HL-60/S4 treated with retinoic acid at 250 ng/mL for 4 days and 3 days (cell line): ENCODE data around the gene PI4KB.

Experiments
- in situ Hi-C: fragments of 300-500 bp; cut with MboI; formaldehyde crosslinking; loops from 2 replicates; pipeline ENCODE4 v1.7.0; 2022; ENCODE audit warnings: low sequenced_read_pairs

The PI4KB gene

DNA sequence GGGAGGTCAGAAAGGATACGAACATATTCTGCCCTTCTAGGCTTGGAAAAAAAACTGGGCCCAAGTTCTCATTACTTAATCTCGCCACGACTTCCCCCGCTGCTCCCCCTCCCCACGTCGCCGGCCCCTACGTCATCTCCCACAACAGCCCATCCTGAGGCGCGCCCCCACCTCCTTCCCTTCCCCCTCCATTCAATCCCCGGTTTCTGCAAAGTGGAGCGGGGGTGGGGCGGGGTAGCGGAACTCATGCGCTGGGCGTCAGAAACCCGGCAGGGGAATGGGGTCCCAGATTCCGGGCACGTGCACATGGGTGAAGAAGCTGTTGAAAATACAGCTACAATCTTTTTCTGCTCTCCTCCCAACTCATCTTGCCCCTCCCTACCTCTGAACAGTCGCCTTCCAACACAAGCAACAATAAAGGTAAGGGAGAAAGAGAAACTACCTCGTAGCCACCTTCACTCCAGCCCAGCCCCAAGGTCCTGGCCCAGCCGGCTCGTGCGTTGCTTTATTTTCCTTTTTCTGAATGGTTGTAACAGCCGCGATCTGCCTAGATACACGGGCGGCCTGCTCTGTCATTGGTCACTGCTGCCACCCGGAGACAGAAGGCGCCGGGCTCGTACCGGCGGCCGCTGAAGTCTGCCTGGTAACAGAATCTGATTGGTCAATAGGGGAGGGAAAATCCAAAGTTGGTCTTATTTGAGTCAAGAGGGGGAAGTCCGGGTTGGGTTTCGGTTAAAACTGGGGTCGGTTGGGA lies 19.7 kb upstream of the PI4KB start, which contains the start of gene RFX5:
RFX5 (minus strand) TSS at position 484 of the 754 bp plus-strand sequence. CDS start 932 bp downstream, outside the sequence.
- in situ Hi-C loops = no loop called here

DNA sequence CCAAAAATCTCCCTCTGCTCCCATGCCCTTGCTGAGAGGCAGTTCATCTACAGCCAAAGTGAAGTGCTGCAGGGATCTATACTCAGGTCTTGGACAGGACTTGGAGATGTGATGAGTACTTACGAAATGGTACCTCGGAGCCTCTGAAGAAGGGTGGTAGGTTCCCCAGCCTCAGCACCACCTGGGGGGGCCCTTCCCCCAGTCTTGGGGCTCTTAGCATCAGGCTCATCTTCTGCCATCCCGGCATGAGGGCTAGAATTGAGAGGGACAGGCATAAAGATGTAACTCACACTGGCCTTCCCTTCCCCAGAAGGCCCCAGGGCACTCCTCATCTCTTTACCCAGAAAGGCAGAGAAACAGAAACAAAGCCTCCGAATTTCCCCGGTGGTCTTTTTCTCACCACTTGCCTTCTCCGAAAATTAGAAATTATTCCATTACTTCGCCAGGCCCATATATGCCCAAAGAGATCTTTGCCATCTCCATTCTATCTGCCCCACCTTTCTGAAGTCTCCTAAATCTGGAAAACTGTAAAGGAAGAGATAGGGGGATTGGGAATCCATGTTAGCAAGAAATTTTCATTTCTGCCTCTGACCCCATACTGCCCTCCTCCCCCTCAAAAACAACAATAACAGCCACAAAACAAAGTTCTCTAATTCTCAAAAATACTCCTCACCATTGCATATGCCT lies 19.0 kb upstream of the PI4KB start:
- in situ Hi-C loops = no loop called here

DNA sequence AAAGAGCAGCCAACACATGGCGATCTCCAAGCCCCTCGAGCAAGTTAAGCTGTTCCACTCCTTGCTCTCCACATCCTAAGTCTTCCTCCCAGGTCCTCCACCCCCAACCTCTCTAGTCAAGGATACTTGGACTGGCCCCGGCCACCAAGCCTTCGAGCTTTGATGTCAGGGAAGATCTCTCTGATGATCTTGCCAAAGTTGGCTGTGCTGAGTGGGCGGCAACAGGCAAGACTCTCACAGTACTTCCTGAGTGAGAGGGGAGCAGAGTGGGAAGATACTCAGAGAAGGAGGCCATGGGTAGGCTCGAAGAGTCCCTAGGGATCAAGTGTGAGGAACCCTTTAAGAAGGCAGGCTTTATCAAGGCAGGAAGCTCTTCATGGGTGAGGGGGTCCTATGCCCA lies 17.1 kb upstream of the PI4KB start:
- in situ Hi-C loops = no loop called here

DNA sequence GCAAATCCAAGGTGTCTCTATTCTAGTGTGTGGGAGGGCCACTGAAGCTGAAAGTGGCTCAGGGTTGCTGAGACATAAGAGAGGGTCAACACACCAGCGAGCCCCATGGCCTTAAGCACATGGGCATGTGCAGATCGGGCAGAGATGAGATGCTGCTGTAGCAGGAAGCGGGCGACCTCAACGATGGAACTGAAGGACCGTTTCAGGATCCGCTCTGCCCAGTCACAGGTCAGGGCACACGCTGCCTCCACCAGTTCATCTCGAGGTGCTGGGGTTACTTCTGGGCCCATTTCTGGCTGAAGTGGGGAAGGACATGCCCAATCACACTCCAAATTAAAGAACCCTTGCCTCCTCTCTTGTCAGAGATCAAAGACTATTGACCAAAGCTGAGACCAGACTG lies 16.4 kb upstream of the PI4KB start:
- in situ Hi-C loops = no loop called here

DNA sequence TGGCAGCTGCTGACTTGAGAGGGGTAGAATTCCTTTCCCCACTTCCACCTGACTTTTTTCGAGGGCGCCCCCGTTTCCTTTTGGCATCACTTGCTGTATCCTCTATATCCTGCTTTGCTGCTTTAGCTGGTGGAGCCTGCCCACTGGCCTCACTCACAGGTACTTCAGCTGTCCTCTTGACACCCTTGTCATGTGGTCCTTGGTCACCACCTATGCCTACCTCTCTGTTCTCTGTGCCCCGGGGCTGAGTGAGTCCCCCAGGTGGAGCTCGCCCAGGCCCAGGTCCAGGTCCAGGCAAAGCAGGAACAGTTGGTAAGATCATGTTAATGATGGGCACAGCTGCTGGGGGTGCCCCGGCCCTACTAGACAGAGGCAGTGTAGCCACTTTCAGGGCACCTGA lies 15.4 kb upstream of the PI4KB start:
- in situ Hi-C loops = no loop called here

DNA sequence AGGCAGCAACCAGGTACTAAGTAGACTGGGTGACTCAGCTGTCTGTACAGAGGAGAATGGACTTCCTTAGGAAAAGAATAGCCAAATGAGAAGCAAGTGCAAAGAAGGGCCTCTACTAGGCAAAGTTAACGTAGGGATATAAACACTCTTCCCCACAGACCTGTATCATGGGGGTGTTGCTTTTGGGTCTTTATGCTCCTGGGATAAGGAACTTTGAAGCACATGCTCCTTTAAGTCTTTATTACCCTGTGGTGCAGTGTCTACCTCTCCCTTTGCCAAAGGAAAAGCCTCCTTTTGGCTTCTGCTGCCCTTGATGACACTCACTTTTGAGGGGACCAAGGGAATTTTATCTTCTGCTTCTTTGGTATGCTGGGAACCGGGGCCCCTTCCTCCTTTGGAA lies 14.8 kb upstream of the PI4KB start:
- in situ Hi-C loops = no loop called here

DNA sequence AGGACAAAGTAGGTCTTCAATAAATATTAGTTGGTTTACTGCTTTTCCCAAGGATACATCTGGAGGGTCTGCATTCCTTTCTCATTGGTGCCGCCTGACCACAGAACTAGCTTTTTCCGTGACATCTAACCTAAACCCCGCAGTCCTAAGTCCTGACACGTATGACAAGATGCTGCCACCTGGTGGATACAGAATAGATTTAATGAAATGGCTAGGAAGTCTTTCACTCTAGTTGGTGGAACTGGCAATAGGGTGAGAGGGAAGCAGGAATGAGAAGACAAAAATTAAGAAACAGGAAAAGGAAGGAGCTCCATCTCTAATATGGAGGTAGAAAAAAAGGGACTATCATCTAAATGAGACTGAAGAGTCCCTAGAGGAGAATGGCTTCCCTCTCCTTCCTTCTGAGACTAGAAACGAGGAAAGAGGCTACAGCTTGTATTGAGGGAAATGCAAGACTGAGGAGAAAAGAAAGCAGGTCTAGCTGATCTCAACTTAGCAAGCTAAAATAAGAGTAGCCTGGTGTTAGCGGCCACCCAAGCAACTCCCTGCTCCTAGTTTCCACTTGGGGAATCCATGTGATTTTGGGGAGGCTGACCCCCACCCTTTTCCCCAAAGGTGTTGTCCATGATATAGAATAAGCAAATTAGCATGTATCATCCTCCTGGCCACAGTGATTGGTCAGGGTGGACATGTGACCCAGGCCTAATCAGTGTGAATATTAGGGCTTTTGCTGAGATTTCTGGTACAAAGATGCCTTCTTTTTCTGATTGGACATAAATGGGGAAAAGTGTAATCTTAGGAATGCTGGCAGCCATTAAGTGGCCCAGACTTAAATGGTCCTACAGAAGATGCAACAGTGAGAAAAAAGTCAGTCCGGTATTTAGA lies 13.9 kb upstream of the PI4KB start:
- in situ Hi-C loops = no loop called here

DNA sequence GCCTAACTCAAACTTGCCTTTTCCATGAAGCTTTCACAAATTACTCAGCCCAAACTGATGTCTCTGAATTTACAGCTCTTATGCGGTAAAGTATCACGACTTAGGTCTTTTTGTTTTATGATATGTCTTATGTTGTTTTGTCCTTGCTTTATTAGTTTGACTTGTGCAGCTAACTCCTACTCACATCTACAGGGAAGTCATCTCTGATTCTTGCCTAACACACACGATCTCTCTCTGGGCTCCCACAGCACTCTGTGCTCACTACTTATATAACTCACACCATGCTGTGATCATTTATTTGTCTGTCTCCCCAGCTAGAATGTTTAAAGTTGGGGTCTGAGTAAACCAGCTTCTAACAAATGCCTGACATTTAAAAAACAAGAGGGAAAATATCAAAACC lies 9.3 kb upstream of the PI4KB start:
- in situ Hi-C loops = no loop called here

DNA sequence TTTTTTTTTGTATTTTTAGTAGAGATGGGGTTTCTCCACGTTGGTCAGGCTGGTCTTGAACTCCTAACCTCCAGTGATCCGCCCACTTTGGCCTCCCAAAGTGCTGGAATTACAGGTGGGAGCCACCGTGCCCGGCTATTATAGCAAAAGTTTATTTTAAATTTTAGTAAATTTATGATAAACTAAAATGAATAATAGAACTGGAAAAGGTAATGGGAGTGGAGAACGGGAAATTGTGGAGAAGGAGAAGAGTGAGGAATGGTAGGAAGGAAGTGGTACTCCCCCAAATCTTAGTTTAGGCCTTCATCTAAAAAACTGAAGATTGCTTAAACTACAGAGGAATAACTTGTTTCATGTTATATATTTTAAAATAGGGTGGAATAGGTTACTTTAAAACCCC lies 7.6 kb upstream of the PI4KB start:
- in situ Hi-C loops = no loop called here

DNA sequence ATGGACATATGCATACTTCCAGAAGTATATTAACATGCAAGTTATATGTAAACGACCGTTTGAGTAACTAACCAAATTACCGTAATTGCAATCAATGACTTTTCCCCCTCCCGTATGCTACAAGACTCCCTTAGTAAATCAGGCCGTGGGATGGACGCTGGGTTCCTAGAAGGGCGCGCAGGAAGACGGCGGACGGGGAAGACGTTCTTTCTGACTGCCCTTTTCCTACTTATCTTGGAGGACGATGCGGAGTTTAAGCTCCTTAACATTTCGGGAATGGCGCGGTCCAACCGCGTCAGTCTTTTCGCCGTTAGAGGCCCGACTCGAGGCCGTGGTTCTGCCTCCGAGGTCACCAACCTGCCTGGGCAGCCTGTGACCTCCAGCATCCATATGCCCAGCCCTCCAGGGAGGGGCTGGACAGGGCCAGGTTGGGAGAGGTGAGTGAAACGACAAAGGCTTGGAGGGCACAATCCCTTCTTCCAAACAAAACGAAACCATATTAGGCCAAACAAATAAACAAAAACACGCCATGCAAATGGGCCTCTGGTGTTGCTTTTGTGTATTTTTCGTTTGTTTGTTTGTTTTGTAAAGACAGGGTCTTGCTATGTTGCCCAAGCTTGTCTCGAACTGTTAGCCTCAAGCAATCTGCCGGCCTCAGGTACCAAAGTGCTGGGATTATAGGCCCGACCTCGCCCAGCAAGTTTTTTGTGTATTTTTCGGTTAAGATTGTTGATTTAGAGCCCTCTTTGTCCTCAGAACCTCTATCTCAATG lies 873 bp upstream of the PI4KB start:
- in situ Hi-C loops = no loop called here

DNA sequence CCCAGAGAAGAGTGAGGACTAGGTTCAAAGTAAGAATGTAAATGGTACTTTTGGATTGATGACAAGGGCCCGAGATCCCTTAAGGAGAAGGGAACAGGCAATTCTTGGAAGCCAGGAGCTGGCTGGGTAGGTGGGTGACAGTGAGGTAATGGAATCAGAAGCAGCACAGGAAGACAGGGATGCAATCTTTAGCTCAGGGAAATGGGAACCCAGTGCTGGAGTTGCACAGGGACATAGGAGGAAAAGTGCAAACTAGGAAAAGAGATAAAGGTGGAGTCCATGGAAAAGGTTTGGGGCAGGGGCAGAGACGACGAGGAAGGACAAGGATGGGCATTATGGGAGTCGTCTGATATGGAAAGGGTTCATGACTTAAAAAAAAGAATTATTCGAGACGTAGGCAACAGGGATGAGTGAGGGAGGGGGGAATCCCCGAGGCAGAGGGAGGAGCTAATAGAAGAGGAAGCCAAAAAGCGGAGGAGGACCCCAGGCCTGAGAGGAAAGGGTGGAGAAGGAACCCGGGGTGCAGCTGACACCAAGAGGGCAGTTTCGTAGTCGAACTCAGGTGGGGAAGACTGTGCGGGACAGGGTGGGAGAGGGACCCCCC lies 495 bp downstream of the PI4KB start:
- in situ Hi-C loops = no loop called here

DNA sequence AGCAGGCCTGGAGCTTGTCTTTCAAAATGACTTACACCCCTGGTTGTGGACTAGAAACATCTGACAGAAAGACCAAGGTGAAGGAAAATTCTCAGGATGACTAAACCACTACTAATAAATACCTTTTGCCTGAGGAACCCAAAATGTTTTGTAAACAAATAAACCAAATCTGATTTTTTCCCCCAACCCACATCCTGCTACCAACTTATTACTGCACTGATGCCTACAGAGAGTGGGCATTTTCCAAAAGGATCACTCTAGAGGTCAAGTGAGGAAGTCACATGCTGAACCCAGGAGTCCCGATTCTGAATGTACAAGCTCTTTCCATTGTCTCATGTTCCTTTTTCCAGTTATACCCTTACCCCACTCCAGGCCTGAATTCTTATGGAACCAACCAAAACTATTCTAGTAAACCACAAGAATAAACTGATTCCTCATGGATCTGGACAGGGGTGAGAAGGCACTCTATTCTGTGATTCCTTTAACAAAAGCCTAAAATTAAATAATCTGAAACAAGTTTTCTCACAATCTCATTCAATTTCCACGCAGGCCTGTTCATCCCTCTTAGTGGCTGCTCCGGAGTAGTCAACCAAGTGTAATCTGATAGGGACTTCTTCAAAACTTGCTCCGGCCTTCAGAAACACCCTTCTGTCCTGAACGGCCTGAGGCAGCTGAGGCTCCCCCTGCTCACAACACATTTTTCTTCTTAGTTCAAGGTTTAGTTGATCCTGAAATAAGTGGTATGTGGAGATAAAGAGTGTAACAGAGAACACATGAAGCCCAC lies 1.4 kb downstream of the PI4KB start:
- in situ Hi-C loops = no loop called here

DNA sequence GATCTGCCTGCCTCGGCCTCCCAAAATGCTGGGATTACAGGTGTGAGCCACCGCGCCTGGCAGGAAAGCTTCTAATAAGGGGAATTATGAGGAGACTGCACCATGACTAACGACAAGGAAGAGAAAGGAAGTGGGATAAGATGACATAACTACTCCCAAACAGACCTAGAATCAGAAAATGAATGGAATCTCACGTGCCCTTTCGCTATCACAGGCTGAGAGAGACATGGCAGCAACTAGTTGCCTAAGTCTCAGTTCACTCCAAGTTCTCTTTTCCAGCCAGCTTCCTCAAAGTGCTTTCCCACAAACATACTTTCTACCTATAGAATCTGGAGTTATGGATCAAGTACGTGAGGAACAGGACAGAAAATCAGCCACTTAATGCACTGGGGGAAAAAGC lies 2.0 kb downstream of the PI4KB start:
- in situ Hi-C loops = no loop called here

DNA sequence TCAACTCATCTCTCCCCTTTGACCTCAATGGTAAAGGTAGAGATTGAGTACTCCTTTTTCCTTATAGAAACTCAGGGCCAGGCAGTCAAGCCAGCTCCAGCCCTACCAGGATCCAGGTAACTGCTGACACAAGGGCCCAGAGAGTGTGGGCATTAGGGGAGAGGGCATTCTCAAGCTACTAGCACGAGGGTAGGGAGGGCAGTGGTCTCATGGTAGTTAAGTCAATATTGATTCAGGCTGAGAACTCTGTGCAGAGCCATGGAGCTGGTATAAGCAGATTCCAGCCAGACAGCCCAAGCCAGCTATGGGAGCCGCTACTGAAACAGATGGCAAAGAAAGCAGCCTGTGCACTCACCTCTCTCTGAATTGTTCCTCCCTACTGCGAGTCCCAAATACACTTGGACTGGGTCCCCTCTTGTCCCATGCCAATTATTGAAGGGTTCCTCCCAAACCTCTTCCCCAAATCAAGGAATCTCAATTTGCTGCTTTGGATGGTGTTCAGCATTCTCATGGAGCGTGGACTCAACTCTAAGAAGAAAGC lies 2.8 kb downstream of the PI4KB start:
- in situ Hi-C loops = no loop called here

DNA sequence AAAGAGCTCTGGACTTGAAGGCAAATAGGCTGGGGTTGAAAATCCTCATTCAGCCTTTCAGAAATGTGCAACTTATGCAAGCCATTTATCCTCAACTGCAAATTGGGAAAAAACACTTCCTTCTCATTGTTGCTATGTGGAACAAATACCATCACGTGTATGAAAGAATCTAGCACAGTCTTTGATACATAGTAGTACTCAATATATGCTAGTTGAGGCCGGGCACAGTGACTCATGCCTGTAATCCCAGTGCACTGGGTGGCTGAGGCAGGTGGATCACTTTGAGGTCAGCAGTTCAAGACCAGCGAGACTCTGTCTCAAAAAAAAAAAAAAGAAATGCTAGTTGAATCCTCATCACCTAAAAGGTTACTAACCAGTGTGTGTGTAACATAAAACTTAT lies 8.2 kb downstream of the PI4KB start:
- in situ Hi-C loops = no loop called here

DNA sequence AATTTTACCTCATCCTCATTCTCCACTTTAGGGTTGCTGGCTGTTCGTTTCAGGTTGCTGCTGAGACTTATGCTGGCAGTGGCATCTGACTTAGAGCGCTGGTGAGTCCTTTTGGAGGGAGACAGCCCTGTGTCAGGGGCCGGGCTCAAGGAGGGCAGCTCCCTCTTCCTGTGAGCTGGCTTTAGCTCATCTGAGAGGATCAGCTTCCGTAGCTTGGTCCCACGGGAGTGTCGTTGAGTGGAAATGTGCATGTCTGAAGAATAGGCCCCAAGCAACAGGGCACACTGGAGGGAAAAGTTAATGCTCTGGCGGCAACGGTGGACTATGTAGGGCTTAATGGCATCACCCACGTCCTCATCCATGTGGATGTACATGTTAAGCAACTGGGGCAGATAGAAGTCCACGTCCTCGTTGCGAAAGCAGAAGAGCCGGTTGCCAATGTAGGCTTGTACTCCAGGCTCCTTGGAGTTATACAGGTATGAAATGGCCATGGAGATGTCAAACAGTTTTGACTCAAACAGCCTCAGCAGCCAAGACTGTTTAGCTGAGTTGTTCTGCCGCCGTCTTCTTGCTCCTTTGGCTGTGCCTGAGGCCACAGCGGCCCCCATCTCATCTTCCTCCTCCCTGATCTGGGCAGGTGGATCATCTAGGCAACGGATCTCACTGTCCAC lies 11.5 kb downstream of the PI4KB start:
- in situ Hi-C loops = no loop called here

DNA sequence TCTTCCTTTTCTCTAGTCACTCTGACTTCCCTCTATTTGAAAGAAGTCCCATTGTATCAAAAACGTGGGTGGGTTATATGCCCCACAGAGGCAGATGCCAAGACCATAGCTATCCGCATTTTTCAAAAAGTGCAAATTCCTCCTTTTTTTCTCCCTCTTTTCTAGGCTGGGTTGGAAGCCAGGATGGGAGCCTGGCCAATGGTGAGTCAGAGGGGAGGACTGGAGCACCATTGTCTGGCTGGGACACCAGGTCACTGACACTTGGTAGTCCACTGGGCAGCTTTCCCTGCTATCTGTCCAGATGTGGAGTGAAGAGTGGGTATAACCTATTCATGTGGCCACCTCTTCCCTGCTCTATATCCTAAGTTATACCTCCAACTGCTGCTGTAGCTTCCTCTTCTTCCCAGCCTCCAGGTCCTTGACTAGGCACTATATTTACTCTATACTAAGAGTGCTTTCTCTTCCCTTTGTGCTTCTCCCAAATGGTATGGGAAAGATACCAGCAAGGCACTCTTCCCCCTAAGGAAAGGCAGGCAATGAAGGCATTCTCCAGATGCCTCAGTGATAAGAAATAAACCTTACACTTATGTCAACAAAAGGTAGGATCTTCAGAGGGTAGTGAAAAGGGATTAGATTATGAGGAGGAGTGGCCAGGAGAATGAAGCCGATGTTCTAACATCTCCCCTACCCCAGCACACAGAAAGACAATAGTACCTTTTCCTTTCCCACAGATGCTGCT lies 12.9 kb downstream of the PI4KB start:
- in situ Hi-C loops = no loop called here

DNA sequence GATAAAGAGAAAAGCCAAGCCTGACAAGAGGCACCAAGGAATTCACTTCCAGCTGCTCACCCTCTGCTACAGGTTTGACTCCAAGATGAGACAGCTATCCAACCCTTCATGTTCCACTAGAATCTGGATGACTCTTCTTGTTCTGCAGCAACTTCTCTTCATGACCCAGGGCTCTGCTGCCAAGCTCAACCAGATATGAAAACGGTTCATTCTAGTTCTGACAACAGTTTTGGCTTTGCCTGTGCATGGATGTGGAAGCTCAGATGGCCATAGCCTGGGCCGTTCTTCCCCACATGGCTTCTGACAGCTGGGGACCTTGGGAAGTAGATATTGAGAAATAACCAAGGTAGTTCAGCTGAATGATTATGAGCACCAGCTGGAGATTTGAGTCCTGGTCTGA lies 13.7 kb downstream of the PI4KB start:
- in situ Hi-C loops = no loop called here
